Measurements from ENCODE around the gene MYO1C.

The MYO1C gene

DNA sequence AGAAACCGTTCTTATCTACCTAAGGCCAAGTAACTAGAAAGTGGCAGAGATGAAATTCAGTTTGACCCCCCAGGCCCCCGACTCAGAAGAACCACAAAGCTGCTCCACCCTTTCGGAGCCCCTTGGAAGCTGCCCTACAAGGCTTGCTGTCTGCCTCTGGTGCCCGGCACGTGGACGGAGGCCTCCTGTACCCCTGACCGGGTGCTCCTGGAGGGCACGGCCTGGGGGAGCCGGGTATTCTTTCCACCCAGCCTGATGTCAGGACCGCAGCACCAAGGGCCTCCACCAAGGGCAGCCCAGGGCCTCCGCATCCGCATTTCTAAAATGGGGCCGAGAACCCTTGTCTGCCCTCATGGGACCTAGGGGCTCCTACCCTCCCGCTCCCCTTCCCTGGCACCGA is 21.0 kb downstream of the MYO1C start:
- H3K4me3 ChIP-seq (ENCODE audit: low read length in 2 of 2) = no peak overlapping the region
- H3K4me1 ChIP-seq (ENCODE audit: control insufficient read depth, insufficient read depth, low read length) = peaks cover 22% of the 10 kb centered on the region
- no peaks in the 10 kb centered on the region for H3K27me3 ChIP-seq (ENCODE audit: control insufficient read depth in 1 of 2, insufficient read depth in 2 of 2, low read length in 2 of 2)
- no peak overlapping the region for H3K27ac ChIP-seq (ENCODE audit: low read length)
- H3K9me3 ChIP-seq (ENCODE audit: control insufficient read depth in 2 of 2, low read length in 2 of 2) = no peaks in the 10 kb centered on the region
- peaks cover 49 to 51% of the 10 kb centered on the region in 2 donors for H3K36me3 ChIP-seq (ENCODE audit: control insufficient read depth in 2 of 2, insufficient read depth in 2 of 2, low read length in 2 of 2)
- H3K9ac ChIP-seq (ENCODE audit: low read length in 2 of 2) = no peak overlapping the region

DNA sequence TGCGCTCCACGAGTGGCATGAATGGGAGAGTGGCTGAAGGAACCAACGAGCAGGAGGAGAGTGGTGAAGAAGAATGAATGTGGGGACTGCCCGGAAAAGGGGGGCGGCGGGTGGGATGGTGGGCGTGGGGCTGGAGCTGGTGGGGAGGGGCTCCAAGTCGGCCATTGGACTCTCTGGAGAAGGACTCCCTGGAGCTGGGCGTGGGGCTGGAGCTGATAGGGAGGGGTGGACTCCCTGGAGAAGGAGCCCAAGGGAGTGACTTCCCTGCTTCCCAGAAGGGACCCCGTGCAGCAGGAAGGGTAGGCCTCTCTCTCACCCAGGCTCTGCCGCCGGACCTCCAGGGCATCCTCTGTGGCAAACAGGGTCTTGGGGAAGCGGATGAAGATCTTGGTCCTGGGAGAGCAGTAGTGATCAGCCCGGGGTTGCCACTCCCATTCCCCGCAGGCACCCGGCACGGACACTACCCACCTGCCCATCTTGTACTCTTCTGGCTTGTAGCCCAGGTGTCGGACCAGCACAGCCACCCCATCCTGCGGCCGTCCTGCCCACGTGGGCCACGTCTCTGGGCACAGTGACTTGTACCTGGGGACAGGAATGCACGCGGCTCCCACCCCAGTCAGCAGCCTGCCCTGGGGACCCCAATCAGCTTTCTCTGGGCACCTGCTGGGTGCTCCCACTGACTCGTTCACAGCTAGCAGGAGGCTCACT is 21.6 kb downstream of the MYO1C start:
- Histone ChIP-seq H3K4me1 (ENCODE audit: control insufficient read depth, insufficient read depth, low read length) (peaks cover 18% of the 10 kb centered on the region), H3K9ac (ENCODE audit: low read length in 2 of 2) (no peak overlapping the region), H3K36me3 (ENCODE audit: control insufficient read depth in 2 of 2, insufficient read depth in 2 of 2, low read length in 2 of 2) (peaks cover 44 to 51% of the 10 kb centered on the region in 2 donors), H3K27ac (ENCODE audit: low read length) (no peak overlapping the region), H3K4me3 (ENCODE audit: low read length in 2 of 2) (no peak overlapping the region), H3K9me3 (ENCODE audit: control insufficient read depth in 2 of 2, low read length in 2 of 2) (no peaks in the 10 kb centered on the region), H3K27me3 (ENCODE audit: control insufficient read depth in 1 of 2, insufficient read depth in 2 of 2, low read length in 2 of 2) (no peaks in the 10 kb centered on the region)

DNA sequence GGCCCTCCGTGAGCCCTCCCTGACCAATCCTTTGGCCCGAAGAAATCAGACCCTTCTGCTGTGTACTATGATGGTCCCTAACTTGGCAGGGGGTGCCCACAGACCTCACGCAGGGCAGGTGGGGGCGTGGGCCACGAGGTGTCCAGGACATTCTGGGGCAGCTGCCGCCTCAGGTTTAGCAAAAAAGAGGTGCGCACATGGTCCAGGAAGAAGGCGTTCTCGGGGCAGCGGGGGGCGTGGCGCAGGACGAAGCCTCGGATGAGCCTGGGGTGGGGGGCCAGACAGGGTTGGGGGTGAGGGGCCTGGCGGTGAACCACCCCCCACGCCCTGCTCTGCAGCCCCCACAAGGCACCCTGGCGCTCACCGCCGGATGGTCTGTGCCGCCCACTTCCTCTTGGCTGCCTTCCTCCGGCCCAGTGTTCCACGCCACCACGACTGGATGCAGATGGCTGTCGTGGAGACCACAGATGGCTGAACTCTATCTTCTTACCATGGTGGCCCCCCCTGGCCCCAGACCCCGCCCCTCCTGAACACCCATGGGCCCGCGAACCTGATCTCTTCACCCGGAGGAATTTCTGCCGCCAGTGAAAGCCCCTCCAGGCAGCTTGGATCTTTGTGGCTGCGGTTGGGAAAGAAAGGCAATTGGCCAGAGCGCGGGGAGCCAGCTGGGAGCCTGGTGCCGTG is 22.3 kb downstream of the MYO1C start:
- Histone ChIP-seq H3K27me3 (ENCODE audit: control insufficient read depth in 1 of 2, insufficient read depth in 2 of 2, low read length in 2 of 2) (no peaks in the 10 kb centered on the region), H3K9me3 (ENCODE audit: control insufficient read depth in 2 of 2, low read length in 2 of 2) (no peaks in the 10 kb centered on the region), H3K9ac (ENCODE audit: low read length in 2 of 2) (no peak overlapping the region), H3K27ac (ENCODE audit: low read length) (no peak overlapping the region), H3K4me3 (ENCODE audit: low read length in 2 of 2) (no peak overlapping the region), H3K4me1 (ENCODE audit: control insufficient read depth, insufficient read depth, low read length) (peaks cover 11% of the 10 kb centered on the region), H3K36me3 (ENCODE audit: control insufficient read depth in 2 of 2, insufficient read depth in 2 of 2, low read length in 2 of 2) (peaks cover 44 to 50% of the 10 kb centered on the region in 2 donors)

DNA sequence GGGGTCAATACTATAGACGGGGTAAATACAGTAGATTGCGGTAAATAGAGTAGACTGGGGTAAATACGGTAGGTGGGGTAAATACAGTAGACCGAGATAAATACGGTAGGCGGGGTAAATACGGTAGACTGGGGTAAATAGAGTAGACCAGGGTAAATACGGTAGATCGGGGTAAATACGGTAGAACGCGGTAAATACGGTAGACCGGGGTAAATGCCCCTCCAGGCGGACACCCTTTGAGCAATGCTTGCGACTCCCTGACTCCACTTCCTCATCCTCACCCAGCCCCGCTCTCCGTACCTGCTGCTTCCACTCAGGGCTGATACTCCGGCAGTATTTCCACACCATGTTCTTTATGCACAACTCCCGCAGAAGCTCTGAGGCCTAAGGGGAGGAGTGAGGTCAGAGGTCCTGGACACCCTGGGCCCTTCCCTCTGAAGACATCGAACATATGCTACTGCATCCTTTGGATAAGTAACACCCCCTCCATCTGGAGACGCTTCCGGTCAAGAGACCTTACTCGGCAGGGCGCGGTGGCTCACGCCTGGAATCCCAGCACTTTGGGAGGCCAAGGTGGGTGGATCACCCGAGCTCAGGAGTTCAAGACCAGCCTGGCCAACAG is 23.1 kb downstream of the MYO1C start:
- Histone ChIP-seq H3K27me3 (ENCODE audit: control insufficient read depth in 1 of 2, insufficient read depth in 2 of 2, low read length in 2 of 2) (no peaks in the 10 kb centered on the region), H3K4me3 (ENCODE audit: low read length in 2 of 2) (no peak overlapping the region), H3K9me3 (ENCODE audit: control insufficient read depth in 2 of 2, low read length in 2 of 2) (no peaks in the 10 kb centered on the region), H3K4me1 (ENCODE audit: control insufficient read depth, insufficient read depth, low read length) (peaks cover 7% of the 10 kb centered on the region), H3K36me3 (ENCODE audit: control insufficient read depth in 2 of 2, insufficient read depth in 2 of 2, low read length in 2 of 2) (peaks cover 42 to 52% of the 10 kb centered on the region in 2 donors), H3K9ac (ENCODE audit: low read length in 2 of 2) (no peak overlapping the region), H3K27ac (ENCODE audit: low read length) (no peak overlapping the region)

DNA sequence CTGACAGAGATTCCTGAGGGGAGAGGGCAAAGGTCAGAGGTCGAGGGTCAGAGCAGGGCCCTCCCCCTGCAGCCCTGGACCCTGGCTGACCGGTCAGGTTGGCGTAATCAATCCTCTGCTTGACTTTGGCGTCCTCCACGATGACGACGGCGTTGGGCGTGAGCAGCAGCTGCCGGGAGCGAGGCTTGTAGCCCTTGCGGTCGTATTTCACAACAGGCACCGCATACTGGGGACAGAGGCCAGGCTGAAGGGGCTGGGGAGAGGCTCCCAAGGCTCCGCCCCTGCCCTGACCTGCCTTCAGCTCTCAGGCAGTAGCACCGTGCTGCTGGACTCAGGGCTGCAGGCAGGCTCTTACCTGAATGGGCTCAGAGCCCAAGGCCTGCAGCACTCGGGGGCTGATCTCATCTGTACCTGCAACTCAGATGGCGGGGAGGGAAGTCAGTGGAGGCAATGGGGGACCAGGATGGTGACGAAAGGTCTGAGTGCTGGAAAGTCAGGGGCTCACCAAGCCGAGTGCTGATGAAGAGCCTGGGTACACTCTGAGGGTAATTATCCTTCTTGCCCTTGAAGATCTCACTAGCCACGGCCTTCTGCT is 24.5 kb downstream of the MYO1C start:
- Histone ChIP-seq H3K4me3 (ENCODE audit: low read length in 2 of 2) (no peak overlapping the region), H3K9me3 (ENCODE audit: control insufficient read depth in 2 of 2, low read length in 2 of 2) (no peaks in the 10 kb centered on the region), H3K27ac (ENCODE audit: low read length) (no peak overlapping the region), H3K9ac (ENCODE audit: low read length in 2 of 2) (no peak overlapping the region), H3K27me3 (ENCODE audit: control insufficient read depth in 1 of 2, insufficient read depth in 2 of 2, low read length in 2 of 2) (no peaks in the 10 kb centered on the region), H3K36me3 (ENCODE audit: control insufficient read depth in 2 of 2, insufficient read depth in 2 of 2, low read length in 2 of 2) (peaks cover 40 to 51% of the 10 kb centered on the region in 2 donors), H3K4me1 (ENCODE audit: control insufficient read depth, insufficient read depth, low read length) (peaks cover 5% of the 10 kb centered on the region)

DNA sequence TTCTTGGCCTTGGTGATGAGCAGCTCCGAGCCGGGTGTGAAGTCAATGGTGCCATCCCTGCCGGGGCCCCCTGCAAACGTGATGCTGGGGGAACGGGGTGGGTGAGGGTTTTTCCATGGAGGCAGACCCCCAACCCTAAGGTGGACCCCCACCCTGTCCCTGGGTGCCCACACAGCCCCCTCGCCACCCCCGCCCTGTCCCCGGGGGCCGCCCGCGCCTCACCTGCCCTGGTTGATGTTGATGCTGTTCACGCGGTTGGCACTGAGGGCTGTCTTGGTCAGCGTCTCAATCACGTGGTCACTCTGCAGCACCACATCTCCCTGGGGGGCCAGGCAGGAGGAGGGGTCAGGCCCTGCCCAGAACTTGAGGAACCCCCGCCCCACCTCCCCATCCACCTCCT is 25.2 kb downstream of the MYO1C start:
- no peak overlapping the region for H3K4me3 ChIP-seq (ENCODE audit: low read length in 2 of 2)
- peaks cover 5% of the 10 kb centered on the region for H3K4me1 ChIP-seq (ENCODE audit: control insufficient read depth, insufficient read depth, low read length)
- no peaks in the 10 kb centered on the region for H3K27me3 ChIP-seq (ENCODE audit: control insufficient read depth in 1 of 2, insufficient read depth in 2 of 2, low read length in 2 of 2)
- no peak overlapping the region for H3K27ac ChIP-seq (ENCODE audit: low read length)
- peaks cover 37 to 51% of the 10 kb centered on the region in 2 donors for H3K36me3 ChIP-seq (ENCODE audit: control insufficient read depth in 2 of 2, insufficient read depth in 2 of 2, low read length in 2 of 2)
- H3K9me3 ChIP-seq (ENCODE audit: control insufficient read depth in 2 of 2, low read length in 2 of 2) = no peaks in the 10 kb centered on the region
- H3K9ac ChIP-seq (ENCODE audit: low read length in 2 of 2) = no peak overlapping the region

DNA sequence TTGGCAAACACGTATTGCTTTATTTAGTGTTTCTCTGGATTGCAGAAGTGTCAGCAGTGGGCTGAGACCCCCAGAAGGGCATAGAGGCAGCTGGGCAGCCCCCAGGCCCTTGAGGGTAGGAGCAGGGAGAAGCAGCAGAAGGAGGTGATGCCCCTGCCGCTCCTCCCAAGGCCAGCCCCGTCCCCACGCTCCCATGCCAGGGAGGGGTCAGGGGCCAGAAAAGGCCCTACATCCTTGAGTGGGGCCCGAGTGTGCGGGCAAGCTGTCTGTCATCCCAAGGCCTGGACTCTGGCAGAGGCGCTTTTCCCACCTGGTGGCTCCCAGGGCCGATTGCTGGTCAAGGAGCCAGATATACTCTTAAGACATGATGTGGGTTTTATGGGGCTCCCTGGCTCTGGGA is 28.3 kb downstream of the MYO1C start:
- Histone ChIP-seq H3K4me3 (ENCODE audit: low read length in 2 of 2) (no peak overlapping the region), H3K9me3 (ENCODE audit: control insufficient read depth in 2 of 2, low read length in 2 of 2) (no peaks in the 10 kb centered on the region), H3K4me1 (ENCODE audit: control insufficient read depth, insufficient read depth, low read length) (peaks cover 7% of the 10 kb centered on the region), H3K27ac (ENCODE audit: low read length) (no peak overlapping the region), H3K27me3 (ENCODE audit: control insufficient read depth in 1 of 2, insufficient read depth in 2 of 2, low read length in 2 of 2) (no peaks in the 10 kb centered on the region), H3K36me3 (ENCODE audit: control insufficient read depth in 2 of 2, insufficient read depth in 2 of 2, low read length in 2 of 2) (peaks cover 24 to 41% of the 10 kb centered on the region in 2 donors), H3K9ac (ENCODE audit: low read length in 2 of 2) (no peak overlapping the region)

DNA sequence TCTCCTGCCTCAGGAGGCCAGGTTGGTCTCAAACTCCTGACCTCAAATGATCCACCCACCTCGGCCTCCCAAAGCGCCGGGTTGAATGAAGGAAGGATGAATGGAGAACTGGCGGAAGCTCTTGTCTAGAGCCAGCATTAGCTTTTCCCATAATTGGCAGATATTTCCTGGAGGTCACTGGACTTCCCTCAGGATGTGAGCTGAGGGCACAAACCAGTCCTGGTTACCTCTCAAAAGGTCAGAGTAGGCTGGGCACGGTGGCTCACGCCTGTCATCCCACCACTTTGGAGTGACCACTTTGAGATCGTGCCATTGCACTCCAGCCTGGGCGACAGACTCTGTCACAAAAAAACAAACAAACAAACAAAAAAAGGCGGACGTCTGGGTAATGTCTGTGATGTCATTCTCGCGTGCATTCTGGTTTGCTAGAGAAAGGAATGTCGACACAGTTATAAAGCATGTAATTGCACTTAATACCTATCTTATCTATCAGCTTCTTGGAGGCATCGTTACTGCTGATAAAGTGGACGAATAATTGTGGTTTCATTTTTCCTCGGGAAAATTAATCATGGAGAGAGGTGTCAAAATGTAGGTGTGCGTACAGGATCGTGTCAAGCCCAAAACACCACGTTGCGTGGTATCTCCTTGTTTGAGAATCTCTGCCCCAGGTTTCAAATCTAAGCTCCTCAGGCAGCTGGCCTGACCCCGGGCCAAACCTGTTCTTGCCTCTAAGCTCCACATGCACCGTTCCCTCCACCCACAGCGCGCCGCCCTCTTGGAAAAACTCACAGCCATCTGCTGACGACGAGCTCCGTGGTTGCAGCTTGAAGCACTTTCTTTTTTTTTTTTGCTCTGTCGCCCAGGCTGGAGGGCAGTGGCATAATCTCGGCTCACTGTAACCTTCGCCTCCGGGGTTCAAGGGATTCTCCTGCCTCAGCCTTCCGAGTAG is 30.0 kb downstream of the MYO1C start:
- no peaks in the 10 kb centered on the region for H3K27me3 ChIP-seq (ENCODE audit: control insufficient read depth in 1 of 2, insufficient read depth in 2 of 2, low read length in 2 of 2)
- H3K27ac ChIP-seq (ENCODE audit: low read length) = no peak overlapping the region
- H3K36me3 ChIP-seq (ENCODE audit: control insufficient read depth in 2 of 2, insufficient read depth in 2 of 2, low read length in 2 of 2) = peaks cover 10 to 26% of the 10 kb centered on the region in 2 donors
- H3K4me3 ChIP-seq (ENCODE audit: low read length in 2 of 2) = no peak overlapping the region
- no peak overlapping the region for H3K9ac ChIP-seq (ENCODE audit: low read length in 2 of 2)
- H3K4me1 ChIP-seq (ENCODE audit: control insufficient read depth, insufficient read depth, low read length) = peaks cover 4% of the 10 kb centered on the region
- no peaks in the 10 kb centered on the region for H3K9me3 ChIP-seq (ENCODE audit: control insufficient read depth in 2 of 2, low read length in 2 of 2)

DNA sequence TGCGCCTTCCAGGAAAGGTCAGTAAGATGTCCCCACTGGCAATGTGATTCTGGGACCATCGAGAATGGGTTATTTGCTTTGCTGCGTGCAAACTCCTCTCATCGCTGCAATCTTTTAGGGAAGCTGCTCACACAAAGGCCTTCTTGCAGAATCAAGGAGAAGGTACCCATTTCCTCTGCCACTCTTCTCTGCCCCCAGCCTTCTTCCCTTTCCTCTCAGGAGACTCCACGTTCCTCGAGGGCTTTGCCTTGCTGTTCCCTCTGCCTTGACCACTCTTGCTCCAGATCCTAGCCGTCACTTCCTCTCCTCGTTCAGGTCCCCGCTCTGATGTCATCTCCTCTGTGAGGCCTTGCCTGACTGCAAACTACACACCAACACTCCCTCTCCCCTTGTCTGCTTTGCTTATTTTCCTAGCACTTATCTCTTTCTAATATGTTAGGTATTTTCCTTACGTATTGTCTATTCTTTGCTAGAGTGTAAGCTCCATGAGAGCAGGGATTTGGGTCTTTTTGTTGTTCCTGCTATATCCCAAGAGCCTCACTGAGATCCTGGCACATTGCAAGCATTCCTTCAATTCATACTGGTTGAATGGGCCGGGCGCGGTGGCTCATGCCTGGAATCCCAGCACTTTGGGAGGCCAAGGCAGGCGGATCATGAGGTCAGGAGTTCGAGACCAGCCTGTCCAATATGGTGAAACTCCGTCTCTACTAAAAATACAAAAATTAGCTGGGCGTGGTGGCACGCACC is 31.1 kb downstream of the MYO1C start:
- Histone ChIP-seq H3K9me3 (ENCODE audit: control insufficient read depth in 2 of 2, low read length in 2 of 2) (no peaks in the 10 kb centered on the region), H3K4me1 (ENCODE audit: control insufficient read depth, insufficient read depth, low read length) (peaks cover 10% of the 10 kb centered on the region), H3K36me3 (ENCODE audit: control insufficient read depth in 2 of 2, insufficient read depth in 2 of 2, low read length in 2 of 2) (peaks cover 6 to 22% of the 10 kb centered on the region in 2 donors), H3K9ac (ENCODE audit: low read length in 2 of 2) (no peak overlapping the region), H3K27me3 (ENCODE audit: control insufficient read depth in 1 of 2, insufficient read depth in 2 of 2, low read length in 2 of 2) (no peaks in the 10 kb centered on the region), H3K4me3 (ENCODE audit: low read length in 2 of 2) (no peak overlapping the region), H3K27ac (ENCODE audit: low read length) (peak overlapping the region; percentile 11)

Data from stomach smooth muscle (tissue), 2 donors.